OCI-LY3 (cell line): ENCODE data around the gene H1-8.

Experiments used
- EZH2phosphoT487 ChIP-seq: fragments of 200-600 bp; shearing (Covaris generic); IDR thresholded peaks from 2 replicates; pipeline ENCODE4 v1.6.1; 2018; ENCODE audit warnings: antibody characterized with exemption, mixed run types, low read depth
- TF ChIP-seq, protein P1 (sequence below): fragments of 200-600, 300-600 bp; sonication (generic); IDR thresholded peaks from 2 replicates; pipeline ENCODE4 v1.5.1; 2014; ENCODE audit warnings: antibody characterized with exemption, low read length, low read depth

GRCh38 chr3:129599607-129600006, 56.6 kb downstream of the H1-8 start:
- TF ChIP-seq EZH2phosphoT487 = no peak
- TF ChIP-seq, protein P1, sequence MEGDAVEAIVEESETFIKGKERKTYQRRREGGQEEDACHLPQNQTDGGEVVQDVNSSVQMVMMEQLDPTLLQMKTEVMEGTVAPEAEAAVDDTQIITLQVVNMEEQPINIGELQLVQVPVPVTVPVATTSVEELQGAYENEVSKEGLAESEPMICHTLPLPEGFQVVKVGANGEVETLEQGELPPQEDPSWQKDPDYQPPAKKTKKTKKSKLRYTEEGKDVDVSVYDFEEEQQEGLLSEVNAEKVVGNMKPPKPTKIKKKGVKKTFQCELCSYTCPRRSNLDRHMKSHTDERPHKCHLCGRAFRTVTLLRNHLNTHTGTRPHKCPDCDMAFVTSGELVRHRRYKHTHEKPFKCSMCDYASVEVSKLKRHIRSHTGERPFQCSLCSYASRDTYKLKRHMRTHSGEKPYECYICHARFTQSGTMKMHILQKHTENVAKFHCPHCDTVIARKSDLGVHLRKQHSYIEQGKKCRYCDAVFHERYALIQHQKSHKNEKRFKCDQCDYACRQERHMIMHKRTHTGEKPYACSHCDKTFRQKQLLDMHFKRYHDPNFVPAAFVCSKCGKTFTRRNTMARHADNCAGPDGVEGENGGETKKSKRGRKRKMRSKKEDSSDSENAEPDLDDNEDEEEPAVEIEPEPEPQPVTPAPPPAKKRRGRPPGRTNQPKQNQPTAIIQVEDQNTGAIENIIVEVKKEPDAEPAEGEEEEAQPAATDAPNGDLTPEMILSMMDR = no peak
